ENCODE measurements around the gene VAMP8. TPM values are rescaled to one million over a fixed set of nuclear protein-coding genes. Genes with fewer than 3 reads are reported as not detected.
A peak's percentile ranks its signal among the peaks of the same experiment; 100 is the strongest.
"Not testable (repeated sequence)": the region's sequence is repeated elsewhere in the genome, so short reads cannot be mapped to it uniquely, and the experiment has no call there.

VAMP8 gene
- total RNA-seq, 1 donor from 2014 or later = 235 TPM

GRCh38 chr2:85611705-85612587 is 34.6 kb downstream of the VAMP8 start, which contains the start of gene C2orf68:
TSS of gene C2orf68 (minus strand) at chr2:85612066. CDS start at chr2:85611984, 82 bp downstream.
- intact Hi-C loops (cut with DNase I) = no loop called here
- no peak for TF ChIP-seq CTCF (IDR thresholded peaks at IDR 0.05)
- DNase-seq (peak; percentile 96), ATAC-seq (peak; percentile 86)
- Histone ChIP-seq H3K9me3 (no peaks in the 10 kb centered on the region), H3K27ac (peak within 1 kb of the TSS; percentile 86), H3K4me3 (peak within 1 kb of the TSS; percentile 97), H3K36me3 (peaks cover 13% of the 10 kb centered on the region), H3K27me3 (no peaks in the 10 kb centered on the region), H3K4me1 (peaks cover 20% of the 10 kb centered on the region)

GRCh38 chr2:85613717-85614515 is 36.5 kb downstream of the VAMP8 start:
- no peaks in the 10 kb centered on the region for H3K27me3 ChIP-seq
- intact Hi-C loops (cut with DNase I) = no loop called here
- H3K4me3 ChIP-seq = no peak overlapping the region
- H3K4me1 ChIP-seq = peaks cover 19% of the 10 kb centered on the region
- no peak for TF ChIP-seq CTCF (IDR thresholded peaks at IDR 0.05)
- H3K36me3 ChIP-seq = peaks cover 7% of the 10 kb centered on the region
- ATAC-seq = no peak
- H3K27ac ChIP-seq = no peak overlapping the region
- no peaks in the 10 kb centered on the region for H3K9me3 ChIP-seq
- no peak for DNase-seq

GRCh38 chr2:85614757-85615156 is 37.4 kb downstream of the VAMP8 start:
- ATAC-seq; H3K9me3 ChIP-seq; H3K27me3 ChIP-seq; intact Hi-C loops (cut with DNase I); DNase-seq; H3K4me3 ChIP-seq; H3K27ac ChIP-seq: not testable (repeated sequence)
- peaks cover 12% of the 10 kb centered on the region for H3K36me3 ChIP-seq
- peaks cover 19% of the 10 kb centered on the region for H3K4me1 ChIP-seq

GRCh38 chr2:85615413-85615728 is 38.0 kb downstream of the VAMP8 start:
- intact Hi-C loops (cut with DNase I) = no loop called here
- H3K36me3 ChIP-seq = peaks cover 18% of the 10 kb centered on the region
- H3K9me3 ChIP-seq = no peaks in the 10 kb centered on the region
- DNase-seq = no peak
- no peak for ATAC-seq
- TF ChIP-seq CTCF (IDR thresholded peaks at IDR 0.05) = no peak
- no peaks in the 10 kb centered on the region for H3K27me3 ChIP-seq
- peaks cover 16% of the 10 kb centered on the region for H3K4me1 ChIP-seq
- peak overlapping the region; percentile 98 for H3K4me3 ChIP-seq
- peak overlapping the region; percentile 86 for H3K27ac ChIP-seq

- ATAC-seq; intact Hi-C loops (cut with DNase I); H3K27ac ChIP-seq; H3K27me3 ChIP-seq; DNase-seq; H3K9me3 ChIP-seq; H3K4me1 ChIP-seq: not testable (repeated sequence)
- Histone ChIP-seq H3K36me3 (peaks cover 41% of the 10 kb centered on the region), H3K4me3 (peak overlapping the region; percentile 98)
Measured at GRCh38 chr2:85617723-85618122, 40.3 kb downstream of the VAMP8 start.

- Histone ChIP-seq H3K4me3 (no peak overlapping the region), H3K27ac (no peak overlapping the region), H3K9me3 (no peaks in the 10 kb centered on the region), H3K27me3 (no peaks in the 10 kb centered on the region), H3K36me3 (peaks cover 60% of the 10 kb centered on the region), H3K4me1 (peaks cover 10% of the 10 kb centered on the region)
- intact Hi-C loops (cut with DNase I) = no loop called here
- DNase-seq (no peak), ATAC-seq (no peak)
- TF ChIP-seq CTCF (IDR thresholded peaks at IDR 0.05) = no peak
Measured at GRCh38 chr2:85619617-85620016, 42.2 kb downstream of the VAMP8 start.

All from upper lobe of right lung (tissue), 1 donor.